ENCODE measurements around the gene PTER. TPM values are rescaled to one million over a fixed set of nuclear protein-coding genes. Genes with fewer than 3 reads are reported as not detected.

Gene PTER
- total RNA-seq, 1 experiment from 2014 or later: 30.1 TPM

GRCh38 chr10:16439295-16439694, 2.5 kb downstream of the PTER start:
- BruUV-seq (replicated peaks): no TSS peak
- CTCF ChIA-PET: interaction anchor here (0.6 to 1.1 kb wide), 2 partner anchors 338 to 537 kb away, joined by 3 to 4 read pairs; no protein-coding TSS in a partner anchor

DNA sequence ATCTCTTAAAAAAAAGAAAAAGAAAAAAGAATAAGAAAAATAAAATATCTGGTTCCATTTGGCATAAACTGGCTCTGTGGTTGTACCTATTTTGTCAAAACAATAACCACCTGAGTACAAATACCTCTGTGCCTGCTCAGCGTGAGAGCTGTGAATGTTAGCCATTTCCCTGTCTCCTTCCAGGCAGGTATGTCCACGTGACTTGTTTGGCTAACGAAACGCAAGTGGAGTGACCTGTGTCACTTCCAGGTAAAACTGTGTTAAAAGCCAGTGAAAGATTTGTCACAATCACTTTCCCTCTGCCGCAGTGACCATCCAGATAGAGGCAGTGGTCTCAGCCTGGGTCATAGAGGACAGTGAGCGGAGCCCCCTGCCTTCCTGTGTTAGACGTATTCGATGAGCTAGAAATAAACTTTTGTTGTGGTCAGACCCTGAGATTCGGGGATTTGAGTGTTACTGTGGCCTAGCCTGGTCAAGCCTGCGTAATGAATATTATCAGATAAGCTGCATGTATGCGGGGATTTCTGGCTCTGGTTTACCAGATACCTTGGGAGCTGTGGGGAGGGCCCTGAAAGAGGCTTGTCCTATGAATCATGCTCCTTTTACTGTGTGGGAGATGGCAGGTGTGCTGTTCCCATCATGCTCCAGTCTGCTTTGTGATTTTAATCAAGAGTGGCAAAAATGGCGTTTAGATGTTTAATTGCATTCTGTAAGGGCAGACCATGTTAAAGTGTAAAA, 3.8 kb downstream of the PTER start:
- intact Hi-C loops (cut with micrococcal nuclease; ENCODE audit: unreplicated experiment): no loop called here
- Mint-ChIP-seq H3K27ac (ENCODE audit: unreplicated experiment) (peak overlapping the region; percentile 94), H3K4me3 (ENCODE audit: low read depth, unreplicated experiment) (peak overlapping the region; percentile 77), H3K36me3 (ENCODE audit: insufficient read depth, unreplicated experiment) (peaks cover 41% of the 10 kb centered on the region), H3K4me1 (ENCODE audit: low read depth, unreplicated experiment) (peaks cover 21% of the 10 kb centered on the region), H3K27me3 (ENCODE audit: unreplicated experiment) (no peaks in the 10 kb centered on the region), H3K9me3 (ENCODE audit: low read depth, unreplicated experiment) (no peaks in the 10 kb centered on the region)
- TSS peak; percentile 89 for BruUV-seq (replicated peaks)
- TF ChIP-seq, protein P1, sequence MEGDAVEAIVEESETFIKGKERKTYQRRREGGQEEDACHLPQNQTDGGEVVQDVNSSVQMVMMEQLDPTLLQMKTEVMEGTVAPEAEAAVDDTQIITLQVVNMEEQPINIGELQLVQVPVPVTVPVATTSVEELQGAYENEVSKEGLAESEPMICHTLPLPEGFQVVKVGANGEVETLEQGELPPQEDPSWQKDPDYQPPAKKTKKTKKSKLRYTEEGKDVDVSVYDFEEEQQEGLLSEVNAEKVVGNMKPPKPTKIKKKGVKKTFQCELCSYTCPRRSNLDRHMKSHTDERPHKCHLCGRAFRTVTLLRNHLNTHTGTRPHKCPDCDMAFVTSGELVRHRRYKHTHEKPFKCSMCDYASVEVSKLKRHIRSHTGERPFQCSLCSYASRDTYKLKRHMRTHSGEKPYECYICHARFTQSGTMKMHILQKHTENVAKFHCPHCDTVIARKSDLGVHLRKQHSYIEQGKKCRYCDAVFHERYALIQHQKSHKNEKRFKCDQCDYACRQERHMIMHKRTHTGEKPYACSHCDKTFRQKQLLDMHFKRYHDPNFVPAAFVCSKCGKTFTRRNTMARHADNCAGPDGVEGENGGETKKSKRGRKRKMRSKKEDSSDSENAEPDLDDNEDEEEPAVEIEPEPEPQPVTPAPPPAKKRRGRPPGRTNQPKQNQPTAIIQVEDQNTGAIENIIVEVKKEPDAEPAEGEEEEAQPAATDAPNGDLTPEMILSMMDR (IDR thresholded peaks at IDR 0.05; ENCODE audit: unreplicated experiment): no peak
- CTCF ChIA-PET: interaction anchor here (0.6 to 1.1 kb wide), 2 partner anchors 208 to 538 kb away, joined by 3 to 4 read pairs; no protein-coding TSS in a partner anchor
- DNase-seq: peak; percentile 59

More at GRCh38 chr10:16439295-16439694, 2.5 kb downstream of the PTER start:
- intact Hi-C loops (cut with micrococcal nuclease; ENCODE audit: unreplicated experiment): loop anchor here (10.0 kb wide), 1 partner anchor 54 kb away; no protein-coding TSS in a partner anchor
- no peaks in the 10 kb centered on the region for H3K9me3 Mint-ChIP-seq (ENCODE audit: low read depth, unreplicated experiment)
- peak overlapping the region; percentile 94 for H3K27ac Mint-ChIP-seq (ENCODE audit: unreplicated experiment)
- peaks cover 41% of the 10 kb centered on the region for H3K36me3 Mint-ChIP-seq (ENCODE audit: insufficient read depth, unreplicated experiment)
- no peaks in the 10 kb centered on the region for H3K27me3 Mint-ChIP-seq (ENCODE audit: unreplicated experiment)
- H3K4me3 Mint-ChIP-seq (ENCODE audit: low read depth, unreplicated experiment): peak overlapping the region; percentile 77
- peaks cover 21% of the 10 kb centered on the region for H3K4me1 Mint-ChIP-seq (ENCODE audit: low read depth, unreplicated experiment)
- TF ChIP-seq, protein P1 (IDR thresholded peaks at IDR 0.05; ENCODE audit: unreplicated experiment): no peak
- no peak for DNase-seq

DNA sequence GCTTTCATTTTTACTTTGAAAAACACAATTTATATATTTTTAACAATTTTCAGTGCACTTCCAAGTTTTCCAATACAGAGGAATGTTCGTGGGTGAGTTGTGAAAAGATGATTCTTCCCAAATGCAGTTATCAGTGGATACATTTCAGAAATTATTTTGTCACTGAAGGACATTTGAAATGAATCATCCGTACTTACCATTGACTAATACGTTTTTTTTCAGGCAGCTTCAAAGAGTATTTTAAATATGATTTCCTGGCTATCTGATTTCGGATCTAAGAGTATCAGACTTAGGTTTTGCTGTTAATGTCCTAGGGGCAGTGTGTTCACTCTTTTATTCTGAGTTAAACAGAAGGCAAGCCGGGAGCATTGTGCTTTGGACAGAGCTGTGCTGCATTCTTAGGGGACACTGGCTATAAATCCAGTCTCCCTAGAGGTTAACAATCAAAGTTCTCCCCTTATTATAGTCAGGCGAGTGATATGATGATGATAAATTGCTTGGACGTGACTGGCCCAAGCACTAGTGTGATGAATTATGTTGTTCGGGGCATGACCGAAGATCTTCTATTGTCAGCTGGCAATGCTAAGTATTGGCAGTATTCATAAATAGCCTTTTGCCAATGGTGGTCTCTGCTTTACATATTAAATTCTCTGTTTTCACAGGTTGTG, 4.5 kb downstream of the PTER start:
- H3K4me3 Mint-ChIP-seq (ENCODE audit: low read depth, unreplicated experiment): peak overlapping the region; percentile 77
- CTCF ChIA-PET: interaction anchor here (0.6 kb wide), 1 partner anchor 207 kb away, joined by 4 read pairs; no protein-coding TSS in a partner anchor
- no TSS peak for BruUV-seq (replicated peaks)
- DNase-seq: no peak
- H3K27ac Mint-ChIP-seq (ENCODE audit: unreplicated experiment): peak overlapping the region; percentile 94
- H3K27me3 Mint-ChIP-seq (ENCODE audit: unreplicated experiment): no peaks in the 10 kb centered on the region
- intact Hi-C loops (cut with micrococcal nuclease; ENCODE audit: unreplicated experiment): no loop called here
- peaks cover 40% of the 10 kb centered on the region for H3K36me3 Mint-ChIP-seq (ENCODE audit: insufficient read depth, unreplicated experiment)
- no peaks in the 10 kb centered on the region for H3K9me3 Mint-ChIP-seq (ENCODE audit: low read depth, unreplicated experiment)
- TF ChIP-seq, protein P1 (IDR thresholded peaks at IDR 0.05; ENCODE audit: unreplicated experiment): no peak
- peaks cover 21% of the 10 kb centered on the region for H3K4me1 Mint-ChIP-seq (ENCODE audit: low read depth, unreplicated experiment)

GRCh38 chr10:16442914-16443313, 6.1 kb downstream of the PTER start:
- peaks cover 25% of the 10 kb centered on the region for H3K36me3 Mint-ChIP-seq (ENCODE audit: insufficient read depth, unreplicated experiment)
- CTCF ChIA-PET: no interaction called here

More at GRCh38 chr10:16442914-16443313, 6.1 kb downstream of the PTER start:
- Mint-ChIP-seq H3K27ac (ENCODE audit: unreplicated experiment) (peak overlapping the region; percentile 24), H3K4me1 (ENCODE audit: low read depth, unreplicated experiment) (peaks cover 21% of the 10 kb centered on the region), H3K27me3 (ENCODE audit: unreplicated experiment) (no peaks in the 10 kb centered on the region), H3K4me3 (ENCODE audit: low read depth, unreplicated experiment) (no peak overlapping the region), H3K9me3 (ENCODE audit: low read depth, unreplicated experiment) (no peaks in the 10 kb centered on the region)
- intact Hi-C loops (cut with micrococcal nuclease; ENCODE audit: unreplicated experiment): no loop called here
- TF ChIP-seq, protein P1 (IDR thresholded peaks at IDR 0.05; ENCODE audit: unreplicated experiment): no peak
- BruUV-seq (replicated peaks): no TSS peak
- no peak for DNase-seq

Measured in Calu3 (cell line).